NAMALWA (cell line): ENCODE data around the gene FAM170A.

Experiments
- DNase-seq: peaks from one replicate; pipeline ENCODE4 v3.0.0-alpha.2; 2015; ENCODE audit warnings: low spot score

Gene FAM170A, protein sequence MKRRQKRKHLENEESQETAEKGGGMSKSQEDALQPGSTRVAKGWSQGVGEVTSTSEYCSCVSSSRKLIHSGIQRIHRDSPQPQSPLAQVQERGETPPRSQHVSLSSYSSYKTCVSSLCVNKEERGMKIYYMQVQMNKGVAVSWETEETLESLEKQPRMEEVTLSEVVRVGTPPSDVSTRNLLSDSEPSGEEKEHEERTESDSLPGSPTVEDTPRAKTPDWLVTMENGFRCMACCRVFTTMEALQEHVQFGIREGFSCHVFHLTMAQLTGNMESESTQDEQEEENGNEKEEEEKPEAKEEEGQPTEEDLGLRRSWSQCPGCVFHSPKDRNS

GRCh38 chr5:119629339-119629738 lies at the start of gene FAM170A:
Gene FAM170A, plus strand, starts transcription at chr5:119629558. Its CDS starts 211 bp downstream, at chr5:119629769.
- DNase-seq = no peak

DNA sequence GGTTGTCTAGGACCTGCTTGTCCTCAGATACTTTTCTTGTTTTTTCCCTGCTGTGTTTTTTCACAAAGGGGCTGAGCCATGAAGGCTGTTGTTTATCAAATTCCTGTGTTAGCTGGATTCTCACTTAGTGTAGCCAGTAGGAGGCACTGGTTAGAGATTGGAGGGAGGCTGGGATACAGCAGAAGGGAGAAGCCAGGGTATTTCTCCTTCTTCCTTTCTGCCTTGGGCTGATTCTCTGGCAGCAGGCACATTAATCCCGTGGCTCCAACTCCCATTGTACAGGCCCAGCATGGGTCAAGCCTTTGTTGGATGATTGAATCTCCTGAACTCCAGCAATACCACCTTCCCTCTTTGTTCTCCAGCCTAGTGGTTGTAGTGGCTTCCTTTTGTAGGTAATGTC lies 46.4 kb upstream of the FAM170A start:
- DNase-seq = no peak

- no peak for DNase-seq
Observed at GRCh38 chr5:119583684-119584083, 45.7 kb upstream of the FAM170A start.

GRCh38 chr5:119596046-119596445 lies 33.3 kb upstream of the FAM170A start:
- DNase-seq = no peak

GRCh38 chr5:119597728-119598298 lies 31.5 kb upstream of the FAM170A start:
- no peak for DNase-seq

DNA sequence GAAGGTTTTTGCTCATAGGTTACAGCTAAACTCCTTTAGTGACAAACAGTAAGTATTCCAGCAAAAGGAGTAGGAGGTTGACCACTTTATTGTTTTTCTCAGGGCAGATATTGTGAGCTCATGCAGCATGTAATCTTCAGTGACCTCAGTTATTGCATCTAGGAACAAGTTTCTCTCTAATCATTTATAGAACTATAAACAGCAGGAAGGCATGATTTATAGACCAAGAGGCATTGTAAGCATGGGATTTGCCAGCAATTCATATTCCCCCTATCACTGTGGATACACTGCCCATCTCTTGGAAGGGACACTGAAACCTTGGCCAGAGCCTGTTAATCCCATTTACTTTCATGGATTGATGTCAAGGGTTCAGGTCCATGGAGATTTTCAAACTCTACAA lies 15.4 kb upstream of the FAM170A start:
- no peak for DNase-seq

GRCh38 chr5:119614838-119615237 lies 14.5 kb upstream of the FAM170A start:
- DNase-seq = no peak

GRCh38 chr5:119626086-119626485 lies 3.3 kb upstream of the FAM170A start:
- no peak for DNase-seq

DNA sequence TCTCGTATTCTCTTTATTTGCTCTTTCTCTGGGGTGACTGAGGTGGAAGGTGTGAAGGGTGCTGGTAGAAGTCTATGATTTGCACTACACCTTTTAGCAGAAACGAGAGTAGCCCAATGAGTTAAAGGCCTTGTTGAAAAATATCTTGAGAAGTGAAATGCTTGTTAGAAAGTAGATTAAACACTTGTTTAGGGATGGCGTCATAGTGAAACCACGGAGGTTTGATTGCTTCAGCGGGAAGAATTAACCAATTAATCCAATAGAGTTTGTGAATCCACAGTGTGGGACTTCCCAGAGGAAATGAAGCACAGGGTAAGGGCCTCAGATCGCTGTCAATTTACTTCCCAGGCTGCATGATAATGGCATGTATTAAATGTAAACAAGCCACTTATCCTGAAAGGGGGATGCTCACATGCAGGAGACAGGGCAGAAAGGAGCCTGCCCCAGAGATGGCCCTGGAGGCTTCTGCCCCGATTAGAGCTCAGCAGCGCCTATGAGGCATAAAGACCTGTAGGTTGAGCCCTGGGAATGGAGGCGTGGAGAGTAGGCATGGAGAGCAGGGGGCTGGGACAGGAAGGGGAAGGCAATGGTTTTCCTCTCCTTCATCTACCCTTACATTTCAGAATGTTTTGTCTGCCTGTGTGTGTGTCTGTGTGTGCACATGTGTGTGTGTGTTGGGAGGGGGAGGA lies 1.5 kb downstream of the FAM170A start:
- DNase-seq = no peak

- DNase-seq = no peak
Observed at GRCh38 chr5:119631660-119632059, 2.3 kb downstream of the FAM170A start.

DNA sequence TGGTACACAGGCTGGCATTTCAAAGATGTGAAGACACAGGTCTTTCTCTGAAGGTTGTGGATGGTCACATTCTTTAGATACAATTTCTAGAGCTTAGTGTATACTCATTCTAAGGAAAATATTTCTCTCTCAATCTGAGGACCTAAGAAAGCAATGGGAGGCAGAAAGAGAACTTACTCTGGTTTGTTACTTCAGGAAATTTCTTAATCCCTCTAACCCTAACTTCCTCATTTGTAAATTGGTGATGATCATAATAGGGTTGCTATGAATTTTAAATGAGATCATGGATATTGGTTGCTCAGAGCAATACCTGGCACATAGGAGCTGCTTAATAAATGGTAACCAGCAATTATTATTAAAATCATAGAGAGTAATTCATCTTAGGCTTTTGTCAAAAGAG lies 22.1 kb downstream of the FAM170A start:
- no peak for DNase-seq

- no peak for DNase-seq
Observed at GRCh38 chr5:119655061-119655460, 25.7 kb downstream of the FAM170A start.

- no peak for DNase-seq
Observed at GRCh38 chr5:119656023-119656422, 26.7 kb downstream of the FAM170A start.

GRCh38 chr5:119666542-119666941 lies 37.2 kb downstream of the FAM170A start:
- no peak for DNase-seq

- DNase-seq = no peak
Observed at GRCh38 chr5:119678351-119679028, 49.1 kb downstream of the FAM170A start.

DNA sequence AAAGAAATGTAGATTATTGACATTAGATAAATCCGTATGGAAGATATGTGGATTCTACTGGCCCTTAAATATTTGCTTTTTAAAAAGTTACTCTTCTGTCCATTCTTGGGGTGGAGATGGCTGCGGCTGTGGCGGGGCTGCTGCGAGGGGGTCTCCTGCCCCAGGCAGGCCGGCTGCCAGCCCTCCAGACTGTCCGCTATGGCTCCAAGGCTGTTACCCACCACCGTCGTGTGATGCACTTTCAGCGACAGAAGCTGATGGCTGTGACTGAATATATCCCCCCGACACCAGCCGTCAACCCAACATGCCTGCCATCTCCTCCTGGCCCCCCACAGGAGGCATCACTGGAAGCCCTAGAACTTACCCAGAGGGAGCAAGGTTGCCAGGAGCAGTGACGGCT lies 50.7 kb downstream of the FAM170A start:
- DNase-seq = no peak

GRCh38 chr5:119681734-119682133 lies 52.4 kb downstream of the FAM170A start:
- DNase-seq = no peak

DNA sequence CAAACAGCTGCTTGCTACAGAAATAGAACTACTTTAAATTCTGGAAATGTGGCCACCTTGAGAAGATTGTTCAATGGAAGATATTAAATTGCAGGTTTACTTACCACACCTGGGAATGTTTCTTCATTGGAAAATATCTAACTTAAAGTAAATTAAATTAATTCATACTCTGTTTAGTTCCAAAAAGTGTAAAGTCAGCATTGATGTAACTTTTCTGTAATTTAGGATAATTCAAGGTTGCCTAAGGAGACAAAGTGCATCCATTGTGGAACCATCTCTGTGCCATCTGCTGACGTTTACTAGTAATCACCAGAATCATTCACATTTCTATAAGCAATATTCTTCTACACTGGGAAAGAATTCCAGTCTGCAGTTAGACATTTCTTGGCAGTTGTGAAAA lies 53.0 kb downstream of the FAM170A start:
- no peak for DNase-seq
